ENCODE results near the gene TRAPPC3L.

Gene TRAPPC3L

GRCh38 chr6:116556814-116557415, 11.4 kb upstream of the TRAPPC3L start:
- FAIRE-seq, result no peak

GRCh38 chr6:116556065-116556464, 10.6 kb upstream of the TRAPPC3L start:
- FAIRE-seq, result no peak

GRCh38 chr6:116553451-116553850, 8.0 kb upstream of the TRAPPC3L start, which contains the start of gene CALHM4:
Gene CALHM4, plus strand, starts transcription at chr6:116553751. Its CDS starts 43 bp downstream, at chr6:116553794.
- no peak for FAIRE-seq

- no peak for FAIRE-seq
These were observed 5.3 kb upstream of the TRAPPC3L start for GRCh38 chr6:116550796-116551195.

- FAIRE-seq, result no peak
These were observed 1.9 kb upstream of the TRAPPC3L start for GRCh38 chr6:116547358-116547757.

DNA sequence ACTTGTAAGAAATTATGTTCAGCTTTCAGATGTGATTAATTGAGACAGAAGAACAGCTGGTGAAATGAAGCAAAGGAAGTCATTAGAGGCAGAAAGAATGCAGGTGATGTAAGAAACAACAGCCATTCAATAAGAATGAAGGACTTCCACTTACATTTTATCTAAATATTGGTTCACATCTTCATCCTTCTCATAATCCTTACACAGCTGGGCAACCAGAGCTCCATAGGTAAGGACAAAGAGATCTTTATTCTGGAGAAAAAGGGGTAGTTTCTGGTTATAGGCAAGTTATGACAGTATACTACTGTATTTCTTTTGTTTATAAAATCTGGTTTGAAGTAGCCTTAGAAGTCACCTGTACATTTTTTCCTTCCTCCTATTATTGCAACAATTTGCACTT, 2.3 kb downstream of the TRAPPC3L start:
- FAIRE-seq, result no peak

GRCh38 chr6:116542426-116542825, 3.1 kb downstream of the TRAPPC3L start:
- FAIRE-seq, result no peak

DNA sequence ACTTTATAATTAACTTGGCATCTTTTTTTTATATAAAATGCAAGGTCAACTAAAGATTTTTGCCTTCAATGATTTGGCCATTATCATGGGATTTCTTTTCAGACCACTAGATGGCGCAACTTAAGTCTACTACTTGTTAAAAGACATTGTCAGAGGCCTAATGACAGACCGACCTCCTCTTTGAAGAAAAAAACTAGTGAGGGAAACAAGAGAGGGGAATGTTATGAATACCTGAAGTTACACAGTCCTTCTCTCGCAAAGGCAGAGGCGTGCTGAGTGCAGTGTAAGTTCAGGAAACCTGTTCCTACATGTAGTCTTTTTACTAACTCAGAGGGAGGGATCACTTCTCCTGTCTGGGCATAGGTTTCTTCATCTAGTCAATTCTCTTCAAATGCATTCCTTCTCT, 9.3 kb downstream of the TRAPPC3L start:
- peak; percentile 86 for FAIRE-seq

GRCh38 chr6:116535109-116535508, 10.4 kb downstream of the TRAPPC3L start:
- no peak for FAIRE-seq

GRCh38 chr6:116533233-116533957, 12.1 kb downstream of the TRAPPC3L start:
- FAIRE-seq, result no peak

DNA sequence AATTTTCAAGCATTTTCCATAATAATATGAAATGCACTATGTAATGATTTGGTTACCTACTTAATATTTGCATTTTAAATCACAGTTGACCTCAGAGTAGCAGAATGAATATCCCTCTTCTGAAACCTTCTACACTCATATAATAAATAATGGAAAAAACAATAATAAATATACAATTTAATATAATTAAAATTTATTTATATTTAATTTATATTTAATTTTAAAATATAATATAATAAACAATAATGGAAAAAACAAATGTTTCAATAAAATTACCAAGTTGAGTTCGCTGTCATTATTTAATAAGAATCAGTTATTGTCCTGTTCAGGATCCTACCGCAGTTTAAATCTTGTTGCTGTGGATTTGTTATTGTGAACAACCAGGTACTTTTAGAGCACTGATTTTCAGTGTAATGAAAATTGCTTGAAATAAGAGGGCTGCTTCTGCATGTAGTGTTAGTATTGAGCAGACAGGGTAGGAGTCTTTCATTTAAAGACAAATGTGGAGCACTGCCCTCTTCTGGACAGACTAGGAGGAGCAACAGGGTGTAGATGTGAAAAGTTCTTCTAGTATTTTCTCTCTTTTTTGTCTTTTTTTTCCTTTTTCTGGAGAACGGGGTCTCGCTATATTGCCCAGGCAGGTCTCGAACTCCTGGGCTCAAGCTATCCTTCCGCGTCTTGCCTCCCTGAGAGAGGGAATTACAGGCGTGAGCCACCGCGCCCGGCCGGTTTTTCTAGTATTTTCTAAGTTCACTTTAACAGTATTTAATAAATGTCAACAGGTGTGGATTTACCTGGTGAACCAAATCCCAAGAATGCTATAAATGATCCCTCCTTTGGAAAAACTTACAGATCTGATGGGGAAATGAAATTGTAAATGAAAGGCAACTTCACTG, 13.6 kb downstream of the TRAPPC3L start:
- peak; percentile 65 for FAIRE-seq

DNA sequence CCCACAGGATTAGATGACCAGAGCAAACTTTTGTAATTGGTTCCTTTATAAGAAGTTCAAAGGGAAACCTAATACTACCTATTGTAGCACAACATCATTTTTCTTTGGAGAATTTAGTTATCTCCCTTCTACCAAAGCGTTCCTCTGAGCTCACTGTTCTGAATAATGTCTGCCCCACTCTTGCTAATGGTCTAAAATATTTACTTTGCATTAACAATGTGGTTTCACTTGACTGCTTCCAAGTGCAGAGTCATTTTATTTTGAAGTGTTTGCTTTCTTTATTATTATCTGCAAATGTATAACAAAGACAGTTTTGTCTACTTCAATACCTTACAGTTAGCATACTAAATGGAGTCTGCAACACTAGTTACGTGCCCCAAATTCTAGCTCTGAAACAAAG, 15.0 kb downstream of the TRAPPC3L start:
- no peak for FAIRE-seq

- no peak for FAIRE-seq
These were observed 15.8 kb downstream of the TRAPPC3L start for GRCh38 chr6:116529466-116530290.

GRCh38 chr6:116528780-116529179, 16.7 kb downstream of the TRAPPC3L start:
- FAIRE-seq, result no peak

DNA sequence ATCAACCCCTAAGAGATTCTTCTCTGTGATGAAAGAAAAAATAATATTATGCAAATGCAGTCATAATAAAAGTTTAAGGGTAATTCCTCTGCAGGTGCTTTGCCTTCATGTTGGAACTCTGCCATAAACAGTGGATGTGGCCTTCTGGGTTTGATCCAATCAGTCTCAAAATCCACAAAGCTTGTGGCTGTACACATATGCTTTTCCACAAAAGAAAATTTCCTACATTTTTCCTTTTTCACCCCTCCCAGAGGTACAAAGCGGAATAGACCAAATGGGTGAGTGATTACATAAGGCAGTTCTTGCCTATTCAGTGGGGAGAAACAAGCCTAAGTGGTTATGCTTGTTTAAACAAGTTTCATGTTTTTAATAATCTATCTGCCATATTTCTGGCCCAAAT, 17.4 kb downstream of the TRAPPC3L start:
- no peak for FAIRE-seq

- no peak for FAIRE-seq
These were observed 21.2 kb downstream of the TRAPPC3L start for GRCh38 chr6:116524236-116524635.

DNA sequence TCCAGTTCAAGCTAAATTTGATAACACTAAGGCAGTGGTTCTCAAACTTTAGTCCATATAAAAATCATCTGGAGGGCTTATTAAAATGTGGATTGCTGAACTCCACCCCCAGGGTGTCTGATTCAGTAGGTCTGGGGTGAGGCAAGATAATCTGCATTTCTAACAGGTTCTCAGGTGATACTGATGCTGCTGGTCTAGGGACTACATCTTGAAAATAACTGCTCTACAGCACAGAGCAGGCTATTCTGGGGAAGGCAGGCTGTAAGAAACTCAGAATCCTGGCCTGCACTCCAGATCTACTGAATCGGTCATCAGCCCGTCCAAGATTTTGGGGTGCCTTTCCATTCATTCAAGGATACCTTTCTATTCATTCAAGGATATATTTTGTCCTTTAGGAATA, 22.6 kb downstream of the TRAPPC3L start:
- no peak for FAIRE-seq

DNA sequence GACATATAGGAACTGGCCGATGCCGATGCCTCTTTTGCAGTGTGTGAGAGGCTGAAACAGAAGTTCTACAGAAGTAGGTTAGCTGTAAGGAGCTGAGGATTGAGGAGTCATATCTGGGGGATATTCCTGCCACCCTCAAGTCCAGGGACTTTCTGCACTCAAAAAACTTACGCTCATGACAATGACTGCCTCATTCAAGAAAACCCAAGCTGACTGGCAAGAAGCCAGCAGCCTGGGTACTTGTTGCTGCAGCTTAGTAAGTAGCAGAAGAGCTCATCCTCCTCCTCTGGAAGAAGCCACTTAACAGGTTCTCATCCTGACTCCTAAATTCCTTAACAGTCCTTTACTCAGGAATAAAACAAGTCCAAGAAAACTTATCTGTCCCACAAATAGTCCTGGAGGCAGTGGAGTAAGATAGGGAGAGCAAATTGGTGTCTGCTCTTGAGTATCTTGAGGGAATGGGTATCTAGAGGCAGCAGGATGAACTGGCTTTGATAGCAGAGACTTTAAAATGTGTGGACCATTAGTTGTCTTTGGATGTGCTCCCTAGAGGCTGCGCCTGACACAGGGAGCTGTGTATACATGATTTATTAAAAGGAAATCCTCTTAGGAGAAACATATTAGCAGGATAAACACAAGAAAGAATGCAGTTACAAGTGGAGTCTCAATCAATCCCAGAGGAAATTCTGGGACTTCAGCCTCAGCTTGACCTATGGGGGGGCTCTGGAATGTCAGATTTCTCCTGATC, 26.7 kb downstream of the TRAPPC3L start:
- FAIRE-seq, result no peak

- FAIRE-seq, result no peak
These were observed 30.3 kb downstream of the TRAPPC3L start for GRCh38 chr6:116515141-116515540.

DNA sequence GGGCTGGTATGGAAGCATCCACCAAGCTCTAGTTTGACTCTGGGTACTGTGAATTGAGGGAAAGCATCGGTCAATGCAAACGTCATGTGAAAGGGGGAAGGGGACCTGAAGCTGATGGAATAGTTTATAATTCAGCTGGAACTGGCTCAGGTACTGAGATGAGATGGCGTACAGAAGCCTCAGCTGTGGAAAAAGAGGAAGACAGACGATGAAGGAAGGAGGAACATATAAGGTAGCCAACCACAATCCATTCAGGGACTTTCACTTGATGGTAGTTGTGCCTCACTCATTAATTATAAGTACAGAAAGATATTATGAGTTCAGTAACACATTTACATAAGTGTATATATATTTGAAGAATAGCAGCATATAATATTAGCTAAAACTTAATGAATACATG, 31.4 kb downstream of the TRAPPC3L start:
- FAIRE-seq, result no peak

GRCh38 chr6:116513224-116513875, 32.1 kb downstream of the TRAPPC3L start:
- no peak for FAIRE-seq
